GM21717 (cell line): ENCODE measurements around the gene MCRS1.

Source experiments
- ATAC-seq: cut with Tn5 transposase; IDR thresholded peaks from one replicate; pipeline ENCODE4 v1.9.1; 2021; ENCODE audit warnings: mild to moderate bottlenecking, moderate library complexity; ENCODE audit not compliant: unreplicated experiment

Gene MCRS1

DNA sequence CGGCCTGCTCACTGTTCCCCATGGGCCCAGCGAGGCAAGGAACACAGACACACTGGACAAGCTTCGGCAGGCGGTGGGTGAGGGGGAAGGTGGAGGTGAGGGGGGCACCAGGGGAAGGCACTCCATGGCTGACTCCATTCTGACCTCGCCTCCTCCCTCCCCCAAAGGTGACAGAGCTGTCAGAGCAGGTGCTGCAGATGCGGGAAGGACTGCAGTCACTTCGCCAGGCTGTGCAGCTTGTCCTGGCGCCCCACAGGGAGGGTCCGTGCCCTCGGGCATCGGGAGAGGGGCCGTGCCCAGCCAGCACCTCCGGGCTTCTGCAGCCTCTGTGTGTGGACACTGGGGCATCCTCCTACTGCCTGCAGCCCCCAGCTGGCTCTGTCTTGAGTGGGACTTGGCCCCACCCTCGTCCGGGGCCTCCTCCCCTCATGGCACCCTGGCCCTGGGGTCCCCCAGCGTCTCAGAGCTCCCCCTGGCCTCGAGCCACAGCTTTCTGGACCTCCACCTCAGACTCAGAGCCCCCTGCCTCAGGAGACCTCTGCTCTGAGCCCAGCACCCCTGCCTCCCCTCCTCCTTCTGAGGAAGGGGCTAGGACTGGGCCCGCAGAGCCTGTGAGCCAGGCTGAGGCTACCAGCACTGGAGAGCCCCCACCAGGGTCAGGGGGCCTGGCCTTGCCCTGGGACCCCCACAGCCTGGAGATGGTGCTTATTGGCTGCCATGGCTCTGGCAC is 10.6 kb downstream of the MCRS1 start:
- no peak for ATAC-seq

GRCh38 chr12:49556391-49557186 is 11.4 kb downstream of the MCRS1 start:
- no peak for ATAC-seq

DNA sequence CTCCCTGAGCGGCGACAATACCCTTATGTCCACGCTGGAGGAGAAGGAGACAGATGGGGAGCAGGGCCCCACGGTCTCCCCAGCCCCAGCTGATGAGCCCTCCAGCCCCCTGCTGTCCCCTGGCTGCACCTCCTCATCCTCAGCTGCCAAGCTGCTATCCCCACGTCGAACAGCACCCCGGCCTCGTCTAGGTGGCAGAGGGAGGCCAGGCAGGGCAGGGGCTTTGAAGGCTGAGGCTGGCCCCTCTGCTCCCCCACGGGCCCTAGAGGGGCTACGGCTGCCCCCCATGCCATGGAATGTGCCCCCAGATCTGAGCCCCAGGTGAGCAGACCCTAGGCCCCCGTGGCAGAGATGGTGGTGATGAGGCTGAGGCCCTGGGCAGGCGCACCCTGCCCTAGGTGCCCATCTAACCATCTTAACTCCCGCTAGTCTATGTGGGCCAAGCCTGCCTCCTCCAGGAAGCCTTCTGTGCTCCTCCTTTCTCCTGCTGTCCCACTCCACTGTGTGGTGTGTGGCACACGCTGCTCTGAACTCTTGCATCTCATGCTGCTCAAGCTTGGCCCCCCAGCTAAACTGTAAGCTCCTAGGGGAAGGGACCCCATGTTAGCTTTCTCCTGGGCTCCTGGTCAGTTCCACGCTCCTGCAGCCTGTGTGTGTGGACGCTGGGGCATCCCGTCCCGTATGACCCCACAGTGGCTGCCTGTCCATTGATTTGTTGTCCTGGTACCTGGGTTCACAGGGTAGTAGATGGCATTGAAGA is 12.1 kb downstream of the MCRS1 start:
- ATAC-seq = no peak

- no peak for ATAC-seq
Observed at GRCh38 chr12:49554266-49554665, 13.7 kb downstream of the MCRS1 start.

- ATAC-seq = no peak
Observed at GRCh38 chr12:49553512-49554088, 14.3 kb downstream of the MCRS1 start.

- no peak for ATAC-seq
Observed at GRCh38 chr12:49552899-49553298, 15.0 kb downstream of the MCRS1 start.

DNA sequence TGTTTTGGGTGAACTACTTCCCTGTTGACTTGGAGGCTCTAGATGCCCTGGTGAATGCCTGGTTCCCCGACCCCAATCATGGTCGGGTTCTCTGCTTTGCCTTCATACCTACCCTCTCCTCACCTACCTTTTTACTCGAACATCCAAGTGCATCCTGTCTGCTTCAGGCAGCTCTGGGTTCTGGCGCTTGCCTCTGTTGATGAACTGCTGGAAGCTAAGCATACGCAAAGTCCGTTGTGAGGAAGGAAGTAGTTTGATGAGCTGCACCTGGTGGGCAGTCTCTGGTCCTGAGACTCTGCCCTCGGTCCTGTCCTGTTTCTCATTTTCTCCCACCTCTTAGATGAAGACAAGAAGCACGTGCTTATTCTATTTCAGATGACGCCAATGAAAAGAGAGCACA is 15.5 kb downstream of the MCRS1 start:
- no peak for ATAC-seq

GRCh38 chr12:49552014-49552413 is 15.9 kb downstream of the MCRS1 start:
- no peak for ATAC-seq

DNA sequence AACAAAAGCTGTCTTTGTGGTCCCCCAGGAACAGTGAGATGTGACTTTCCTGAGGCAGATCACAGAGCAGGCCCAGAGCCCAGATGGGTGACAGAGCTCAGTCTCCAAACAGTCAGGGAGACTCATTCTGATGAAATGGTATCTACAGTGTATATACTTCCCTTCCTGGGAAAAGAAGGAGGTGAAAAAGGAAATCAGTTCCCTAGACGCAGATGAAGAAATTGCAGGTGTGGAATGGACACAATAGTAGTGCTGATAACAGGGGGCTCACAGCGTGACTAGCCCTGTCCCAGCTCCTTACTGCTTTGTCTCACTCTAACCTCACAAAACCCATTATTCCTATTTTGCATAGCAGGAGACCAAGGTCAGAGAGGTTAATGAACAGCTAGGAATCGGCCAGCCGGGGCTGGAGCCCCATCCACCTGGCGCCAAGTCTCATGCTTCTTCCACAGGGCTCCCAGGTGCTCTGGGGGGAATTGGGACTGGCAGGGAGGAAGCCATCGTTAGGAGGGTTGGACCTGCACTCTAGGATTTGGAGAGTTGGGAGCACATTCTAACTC is 17.2 kb downstream of the MCRS1 start:
- ATAC-seq = no peak

DNA sequence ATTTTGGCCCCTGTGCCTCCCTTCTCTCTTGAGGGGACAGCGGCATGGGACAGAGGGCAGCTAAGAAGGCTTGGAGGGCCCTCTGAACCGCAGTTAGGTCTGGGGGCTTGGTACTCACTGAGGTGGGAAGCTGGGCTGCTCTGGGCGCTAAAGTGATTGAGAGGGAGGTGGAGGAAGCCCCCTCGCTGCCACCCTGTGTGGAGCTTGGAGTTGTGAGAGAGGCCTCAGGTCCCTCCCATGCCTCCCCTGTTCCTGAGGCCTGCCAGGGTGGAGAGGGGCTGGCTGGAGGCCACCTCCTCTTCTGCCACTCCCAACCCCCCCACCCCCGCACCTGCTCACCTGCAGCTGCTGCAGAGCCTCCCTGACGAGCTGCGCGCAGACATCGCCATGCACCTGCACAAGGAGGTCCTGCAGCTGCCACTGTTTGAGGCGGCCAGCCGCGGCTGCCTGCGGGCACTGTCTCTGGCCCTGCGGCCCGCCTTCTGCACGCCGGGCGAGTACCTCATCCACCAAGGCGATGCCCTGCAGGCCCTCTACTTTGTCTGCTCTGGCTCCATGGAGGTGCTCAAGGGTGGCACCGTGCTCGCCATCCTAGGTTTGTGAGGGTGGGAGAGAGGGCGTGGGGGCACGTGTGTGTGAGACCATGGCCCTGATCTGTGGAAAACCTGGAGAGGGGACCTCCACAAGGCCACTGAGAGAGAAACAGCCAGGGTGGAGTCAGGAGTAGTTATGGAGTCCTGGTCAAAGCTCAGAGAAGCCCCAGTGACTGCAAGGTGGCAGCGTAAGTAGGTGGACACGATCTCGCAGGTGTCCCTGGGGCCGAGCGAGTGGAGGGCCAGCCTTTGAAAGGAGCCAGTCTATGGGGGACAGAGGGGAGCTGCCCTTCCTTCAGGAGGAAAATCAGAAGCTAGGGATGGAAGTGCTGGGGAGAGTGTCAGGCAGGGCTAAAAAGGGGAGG is 17.9 kb downstream of the MCRS1 start:
- no peak for ATAC-seq

- ATAC-seq = no peak
Observed at GRCh38 chr12:49548822-49549648, 18.9 kb downstream of the MCRS1 start.

DNA sequence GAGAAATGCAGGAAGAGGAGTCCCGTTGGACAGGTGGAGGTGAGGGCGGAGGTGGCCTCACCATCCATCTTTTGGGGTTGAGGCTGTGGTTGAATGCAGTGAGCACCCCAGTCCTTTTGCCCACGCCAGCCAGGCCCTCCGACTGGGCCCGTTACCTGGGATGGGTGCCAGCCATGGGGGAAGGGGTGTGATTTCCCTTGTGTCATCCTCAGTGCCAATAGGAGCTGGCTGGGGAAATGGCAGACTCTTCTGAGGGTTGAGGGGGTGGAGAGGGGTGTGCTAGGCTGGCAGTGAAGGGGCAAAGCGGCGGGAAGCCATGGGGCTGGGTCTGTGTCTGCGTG is 19.5 kb downstream of the MCRS1 start:
- ATAC-seq = no peak

DNA sequence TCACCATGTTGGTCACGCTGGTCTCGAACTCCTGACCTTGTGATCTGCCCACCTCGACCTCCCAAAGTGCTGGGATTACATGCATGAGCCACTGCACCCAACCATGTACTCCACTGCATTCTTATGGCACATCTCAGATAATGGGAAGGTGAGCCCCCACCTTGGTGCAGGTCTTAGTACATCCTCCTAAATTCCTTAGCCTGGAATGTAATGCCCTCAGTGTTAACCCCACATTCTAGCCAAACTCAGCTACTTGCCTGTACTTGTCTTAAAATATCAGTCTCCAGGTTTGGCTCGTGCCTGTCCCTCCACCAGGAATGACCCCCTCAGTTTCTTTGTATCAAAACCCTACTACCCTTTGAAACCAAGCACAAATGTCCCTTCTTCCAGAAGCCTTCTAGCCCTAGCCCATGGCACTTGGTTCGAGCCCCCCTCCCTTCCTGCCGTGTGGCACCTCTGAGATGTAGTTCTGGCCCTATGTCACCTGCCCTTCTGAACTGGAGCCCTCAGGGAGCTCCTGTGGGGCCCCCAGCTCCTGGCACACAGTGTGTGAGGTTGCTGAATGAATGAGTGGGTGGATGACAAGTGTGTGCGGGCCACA is 20.8 kb downstream of the MCRS1 start:
- ATAC-seq = no peak

DNA sequence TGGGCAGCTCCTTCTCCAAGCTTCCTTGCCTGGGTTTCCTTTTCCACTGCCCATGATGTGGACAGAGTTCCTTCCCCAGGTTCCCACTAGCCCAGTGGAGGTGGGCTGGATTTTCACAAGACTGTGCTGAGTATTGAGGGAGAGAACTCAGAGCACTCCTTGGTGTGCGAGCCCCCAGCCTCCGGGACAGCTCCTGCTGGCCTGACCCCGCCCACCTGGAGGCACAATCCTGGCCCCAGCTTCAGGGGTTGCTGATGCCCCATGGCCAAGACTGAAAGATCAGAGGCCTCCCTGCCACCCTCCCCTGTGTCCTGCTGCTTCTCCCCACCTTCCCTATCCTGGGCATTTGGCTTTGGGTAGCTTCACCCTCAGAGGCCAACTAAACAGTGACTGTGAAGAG is 21.5 kb downstream of the MCRS1 start:
- ATAC-seq = no peak

DNA sequence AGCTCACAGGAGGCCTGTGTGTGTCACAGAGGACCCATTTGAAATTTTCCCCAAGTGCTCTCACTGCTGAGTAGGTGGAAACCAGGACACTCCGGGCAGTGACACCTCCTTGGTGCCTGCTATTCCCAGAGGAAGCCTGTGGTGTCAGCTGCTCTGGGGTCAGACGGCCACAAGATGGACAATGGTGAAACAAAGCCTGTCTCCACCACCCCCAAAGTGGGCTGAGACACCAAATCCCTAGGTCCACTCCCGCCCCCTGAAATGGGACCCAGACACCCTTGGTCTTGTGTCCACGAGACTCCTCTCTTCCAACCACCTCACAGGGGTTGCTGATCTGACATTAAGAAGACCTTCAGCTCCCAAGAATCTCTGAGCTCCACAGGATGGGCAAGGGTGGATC is 22.1 kb downstream of the MCRS1 start:
- ATAC-seq = no peak

DNA sequence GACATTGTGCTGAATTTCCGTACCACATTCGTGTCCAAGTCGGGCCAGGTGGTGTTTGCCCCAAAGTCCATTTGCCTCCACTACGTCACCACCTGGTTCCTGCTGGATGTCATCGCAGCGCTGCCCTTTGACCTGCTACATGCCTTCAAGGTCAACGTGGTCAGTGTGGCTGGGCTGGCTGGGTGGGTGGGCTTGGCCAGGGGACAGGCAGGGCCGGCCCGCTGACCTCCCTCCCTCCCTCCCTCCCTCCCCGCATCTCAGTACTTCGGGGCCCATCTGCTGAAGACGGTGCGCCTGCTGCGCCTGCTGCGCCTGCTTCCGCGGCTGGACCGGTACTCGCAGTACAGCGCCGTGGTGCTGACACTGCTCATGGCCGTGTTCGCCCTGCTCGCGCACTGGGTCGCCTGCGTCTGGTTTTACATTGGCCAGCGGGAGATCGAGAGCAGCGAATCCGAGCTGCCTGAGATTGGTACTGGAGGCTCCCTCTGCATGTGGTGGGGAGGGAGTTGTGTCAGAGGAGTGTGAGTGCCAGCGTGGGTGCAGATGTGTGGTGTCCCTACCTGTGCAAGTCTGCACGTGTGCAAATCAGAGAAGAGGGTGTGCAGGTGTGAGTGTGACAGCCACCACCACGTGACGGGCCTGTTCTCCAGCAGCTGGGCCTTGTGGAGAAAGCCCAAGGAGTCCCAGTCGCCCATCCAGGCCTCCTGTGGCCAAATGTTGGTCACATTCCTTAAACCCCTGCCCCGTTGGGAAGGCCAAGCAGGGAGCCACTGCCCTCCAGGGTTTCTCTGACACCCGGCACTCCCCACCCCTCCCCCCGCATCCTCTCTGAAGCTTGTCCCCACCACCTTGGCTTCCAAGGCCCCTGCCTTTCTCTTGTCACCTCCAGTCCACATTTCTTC is 23.8 kb downstream of the MCRS1 start:
- no peak for ATAC-seq

DNA sequence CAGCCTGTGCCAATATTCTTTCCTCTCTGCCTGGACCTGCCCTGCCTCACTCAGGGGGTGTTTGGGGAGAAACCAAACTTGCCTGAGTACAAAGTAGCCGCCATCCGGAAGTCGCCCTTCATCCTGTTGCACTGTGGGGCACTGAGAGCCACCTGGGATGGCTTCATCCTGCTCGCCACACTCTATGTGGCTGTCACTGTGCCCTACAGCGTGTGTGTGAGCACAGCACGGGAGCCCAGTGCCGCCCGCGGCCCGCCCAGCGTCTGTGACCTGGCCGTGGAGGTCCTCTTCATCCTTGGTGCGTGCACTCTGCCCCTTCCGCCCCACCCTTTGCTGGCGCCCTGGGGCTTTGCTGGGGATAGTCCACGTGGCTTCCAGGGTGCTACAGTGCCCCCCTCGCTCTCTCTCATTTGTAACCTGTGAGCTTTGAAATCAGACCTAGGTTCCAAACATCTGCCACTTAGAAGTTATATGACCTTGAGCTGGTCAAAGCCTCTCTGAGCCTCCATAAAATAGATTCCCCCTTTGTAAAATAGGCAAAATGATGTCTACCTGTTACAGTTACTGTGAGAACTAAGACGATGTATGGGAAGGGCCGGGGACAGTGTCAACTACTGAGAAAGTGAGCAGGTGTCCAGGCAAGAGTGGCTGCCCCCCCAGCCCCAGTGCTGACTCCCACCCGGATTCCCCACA is 24.6 kb downstream of the MCRS1 start:
- no peak for ATAC-seq
